HUES48 (cell line): ENCODE measurements around the gene SEMA3E.
"Not testable (repeated sequence)": the region's sequence is repeated elsewhere in the genome, so short reads cannot be mapped to it uniquely, and the experiment has no call there.

Experiments
- H3K27ac ChIP-seq: one replicate; pipeline ENCODE4 v1.7.0; 2013; ENCODE audit warnings: low read depth, low read length, inconsistent platforms
- H3K27me3 ChIP-seq: 2 replicates; pipeline ENCODE4 v1.6.1; 2013; ENCODE audit warnings: mild to moderate bottlenecking, low read length; ENCODE audit not compliant: control insufficient read depth, insufficient read depth
- H3K36me3 ChIP-seq: 2 replicates; pipeline ENCODE4 v1.6.1; 2013; ENCODE audit warnings: low read length; ENCODE audit not compliant: control insufficient read depth, insufficient read depth
- H3K4me1 ChIP-seq: 2 replicates; pipeline ENCODE4 v1.6.1; 2013; ENCODE audit warnings: mild to moderate bottlenecking, low read length; ENCODE audit not compliant: control insufficient read depth, insufficient read depth
- H3K4me3 ChIP-seq: 2 replicates; pipeline ENCODE4 v1.5.1; 2013; ENCODE audit warnings: mild to moderate bottlenecking, low read depth, low read length
- H3K9ac ChIP-seq: 2 replicates; pipeline ENCODE4 v1.6.1; 2013; ENCODE audit warnings: mild to moderate bottlenecking, low read depth, low read length, moderate library complexity
- H3K9me3 ChIP-seq: 2 replicates; pipeline ENCODE4 v1.6.1; 2013; ENCODE audit warnings: low read length; ENCODE audit not compliant: control insufficient read depth, insufficient read depth

SEMA3E gene

GRCh38 chr7:83451501-83452045, 197.4 kb downstream of the SEMA3E start:
- H3K27ac ChIP-seq, result peak overlapping the region; percentile 67
- no peaks in the 10 kb centered on the region for H3K9me3 ChIP-seq
- no peaks in the 10 kb centered on the region for H3K36me3 ChIP-seq
- H3K4me3 ChIP-seq, result no peak overlapping the region
- H3K27me3 ChIP-seq, result no peaks in the 10 kb centered on the region
- peaks cover 58% of the 10 kb centered on the region for H3K4me1 ChIP-seq
- H3K9ac ChIP-seq, result peak overlapping the region; percentile 18; the same call in 1 of the 2 replicates

GRCh38 chr7:83449781-83450180, 199.2 kb downstream of the SEMA3E start:
- Histone ChIP-seq H3K27me3 (no peaks in the 10 kb centered on the region), H3K9me3 (no peaks in the 10 kb centered on the region), H3K4me3 (no peak overlapping the region), H3K4me1 (peaks cover 54% of the 10 kb centered on the region), H3K9ac (no peak overlapping the region), H3K36me3 (no peaks in the 10 kb centered on the region), H3K27ac (peak overlapping the region; percentile 10)

- H3K27me3 ChIP-seq, result no peaks in the 10 kb centered on the region
- no peaks in the 10 kb centered on the region for H3K9me3 ChIP-seq
- H3K36me3 ChIP-seq, result no peaks in the 10 kb centered on the region
- no peak overlapping the region for H3K4me3 ChIP-seq
- no peak overlapping the region for H3K9ac ChIP-seq
- peaks cover 55% of the 10 kb centered on the region for H3K4me1 ChIP-seq
- no peak overlapping the region for H3K27ac ChIP-seq
Measured at GRCh38 chr7:83447681-83448080, 201.3 kb downstream of the SEMA3E start.

- Histone ChIP-seq H3K36me3 (no peaks in the 10 kb centered on the region), H3K27ac (peak overlapping the region; percentile 47), H3K27me3 (no peaks in the 10 kb centered on the region), H3K4me1 (peaks cover 51% of the 10 kb centered on the region), H3K4me3 (peak overlapping the region; percentile 9; the same call in 1 of the 2 replicates), H3K9me3 (no peaks in the 10 kb centered on the region), H3K9ac (no peak overlapping the region)
Measured at GRCh38 chr7:83446102-83446669, 202.8 kb downstream of the SEMA3E start.

GRCh38 chr7:83442911-83443310, 206.0 kb downstream of the SEMA3E start:
- H3K4me1 ChIP-seq, result peaks cover 61% of the 10 kb centered on the region
- no peak overlapping the region for H3K4me3 ChIP-seq
- H3K36me3 ChIP-seq, result no peaks in the 10 kb centered on the region
- H3K27ac ChIP-seq, result no peak overlapping the region
- no peak overlapping the region for H3K9ac ChIP-seq
- no peaks in the 10 kb centered on the region for H3K27me3 ChIP-seq
- H3K9me3 ChIP-seq, result no peaks in the 10 kb centered on the region

GRCh38 chr7:83439026-83439425, 209.9 kb downstream of the SEMA3E start:
- H3K9me3 ChIP-seq, result no peaks in the 10 kb centered on the region
- peak overlapping the region; percentile 43 for H3K27ac ChIP-seq
- H3K9ac ChIP-seq, result no peak overlapping the region
- H3K36me3 ChIP-seq, result no peaks in the 10 kb centered on the region
- peaks cover 42% of the 10 kb centered on the region for H3K4me1 ChIP-seq
- H3K4me3 ChIP-seq, result no peak overlapping the region
- H3K27me3 ChIP-seq, result no peaks in the 10 kb centered on the region

- H3K9ac ChIP-seq, H3K9me3 ChIP-seq, H3K36me3 ChIP-seq, H3K27me3 ChIP-seq, H3K4me3 ChIP-seq: not testable (repeated sequence)
- peak overlapping the region; percentile 93 for H3K27ac ChIP-seq
- peaks cover 49% of the 10 kb centered on the region for H3K4me1 ChIP-seq
Measured at GRCh38 chr7:83430289-83430688, 218.7 kb downstream of the SEMA3E start.

GRCh38 chr7:83429493-83429892, 219.4 kb downstream of the SEMA3E start:
- Histone ChIP-seq H3K9me3 (no peaks in the 10 kb centered on the region), H3K27me3 (no peaks in the 10 kb centered on the region), H3K4me1 (peaks cover 57% of the 10 kb centered on the region), H3K9ac (0 out of 2 replicates have a peak overlapping the region, but pooled peaks have one; percentile 10), H3K27ac (peak overlapping the region; percentile 93), H3K36me3 (no peaks in the 10 kb centered on the region), H3K4me3 (peak overlapping the region; percentile 50)

- Histone ChIP-seq H3K9me3 (no peaks in the 10 kb centered on the region), H3K9ac (0 out of 2 replicates have a peak overlapping the region, but pooled peaks have one; percentile 16)
Measured at GRCh38 chr7:83427884-83428283, 221.1 kb downstream of the SEMA3E start.

GRCh38 chr7:83426325-83426724, 222.6 kb downstream of the SEMA3E start:
- no peak overlapping the region for H3K4me3 ChIP-seq
- H3K9ac ChIP-seq, result no peak overlapping the region
- no peaks in the 10 kb centered on the region for H3K9me3 ChIP-seq
- no peak overlapping the region for H3K27ac ChIP-seq
- no peaks in the 10 kb centered on the region for H3K27me3 ChIP-seq
- no peaks in the 10 kb centered on the region for H3K36me3 ChIP-seq
- peaks cover 67% of the 10 kb centered on the region for H3K4me1 ChIP-seq

More at GRCh38 chr7:83427884-83428283, 221.1 kb downstream of the SEMA3E start:
- Histone ChIP-seq H3K27ac (peak overlapping the region; percentile 93), H3K36me3 (no peaks in the 10 kb centered on the region), H3K4me1 (peaks cover 70% of the 10 kb centered on the region), H3K4me3 (peak overlapping the region; percentile 20; the same call in 1 of the 2 replicates), H3K27me3 (no peaks in the 10 kb centered on the region)

GRCh38 chr7:83419013-83419412, 229.9 kb downstream of the SEMA3E start:
- no peaks in the 10 kb centered on the region for H3K36me3 ChIP-seq
- H3K9ac ChIP-seq, result no peak overlapping the region
- no peak overlapping the region for H3K4me3 ChIP-seq
- H3K27ac ChIP-seq, result no peak overlapping the region
- no peaks in the 10 kb centered on the region for H3K27me3 ChIP-seq
- no peaks in the 10 kb centered on the region for H3K9me3 ChIP-seq
- peaks cover 52% of the 10 kb centered on the region for H3K4me1 ChIP-seq
